ENCODE measurements around the gene NKX2-1.

Gene NKX2-1

GRCh38 chr14:36511981-36512584 lies 7.9 kb downstream of the NKX2-1 start:
- no peak overlapping the region for H3K27ac ChIP-seq
- TF ChIP-seq CTCF (conservative IDR thresholded peaks at IDR 0.05): no peak

GRCh38 chr14:36510874-36511273 lies 9.2 kb downstream of the NKX2-1 start:
- H3K27ac ChIP-seq: no peak overlapping the region
- no peak for TF ChIP-seq CTCF (conservative IDR thresholded peaks at IDR 0.05)

GRCh38 chr14:36510078-36510799 lies 9.8 kb downstream of the NKX2-1 start:
- H3K27ac ChIP-seq: no peak overlapping the region
- no peak for TF ChIP-seq CTCF (conservative IDR thresholded peaks at IDR 0.05)

- no peak for TF ChIP-seq CTCF (conservative IDR thresholded peaks at IDR 0.05)
- H3K27ac ChIP-seq: no peak overlapping the region
Measured at GRCh38 chr14:36509069-36509917, 10.7 kb downstream of the NKX2-1 start.

GRCh38 chr14:36508418-36509068 lies 11.5 kb downstream of the NKX2-1 start:
- TF ChIP-seq CTCF (conservative IDR thresholded peaks at IDR 0.05): no peak
- H3K27ac ChIP-seq: no peak overlapping the region

GRCh38 chr14:36507847-36508417 lies 12.1 kb downstream of the NKX2-1 start:
- no peak for TF ChIP-seq CTCF (conservative IDR thresholded peaks at IDR 0.05)
- H3K27ac ChIP-seq: no peak overlapping the region

Measured in VCaP (cell line).